ENCODE measurements around the gene SUCO. TPM values are rescaled to one million over a fixed set of nuclear protein-coding genes. Genes with fewer than 3 reads are reported as not detected.

SUCO gene
- total and polyA plus RNA-seq, 2 of the 13 experiments (the other 11 are each of a cell fraction or from before 2014, with no cell fraction given): 12.6 to 25.5 TPM

GRCh38 chr1:172601046-172601630 is 68.2 kb downstream of the SUCO start:
- CTCF ChIA-PET (ENCODE audit: low intra/inter-chr PET ratio, low total read pairs): no interaction called here
- TF ChIP-seq ZNF121 (CRISPR knock-in tag; IDR thresholded peaks at IDR 0.05) (0 out of 2 replicates have a peak, but pooled peaks have one; percentile 21), KDM5A (IDR thresholded peaks at IDR 0.05; ENCODE audit: borderline replicate concordance, low read length) (no peak), ZNF770 (CRISPR knock-in tag; IDR thresholded peaks at IDR 0.05) (peak; percentile 91), CHD2 (IDR thresholded peaks at IDR 0.05; ENCODE audit: low read depth, low read length) (no peak), ZNF768 (CRISPR knock-in tag; IDR thresholded peaks at IDR 0.05) (no peak)
- intact Hi-C loops (cut with micrococcal nuclease; ENCODE audit: unreplicated experiment): no loop called here

GRCh38 chr1:172602706-172603105 is 69.8 kb downstream of the SUCO start:
- Histone ChIP-seq H2AFZ (ENCODE audit: low read length) (no peak overlapping the region), H3K27ac (ENCODE audit: extremely low read length, insufficient read depth, low read length) (no peak overlapping the region), H3K27me3 (ENCODE audit: control insufficient read depth in 1 of 2, insufficient read depth in 2 of 2, low read length in 2 of 2) (no peaks in the 10 kb centered on the region), H3K9ac (ENCODE audit: insufficient read depth, low read depth, low read length) (no peak overlapping the region), H3K9me3 (ENCODE audit: low read length) (no peaks in the 10 kb centered on the region), H4K20me1 (ENCODE audit: insufficient read depth, low read length) (no peaks in the 10 kb centered on the region; the same call in 1 of the 2 replicates), H3K4me2 (ENCODE audit: low read depth, low read length) (no peak overlapping the region), H3K4me3 (replicated peaks in 1 of 3; ENCODE audit: insufficient read depth in 1 of 3, low read depth in 2 of 3, low read length in 3 of 3) (no peak overlapping the region), H3K79me2 (ENCODE audit: insufficient read depth, low read length) (no peaks in the 10 kb centered on the region), H3K36me3 (replicated peaks in 1 of 2; ENCODE audit: control insufficient read depth in 1 of 2, insufficient read depth in 2 of 2, low read length in 2 of 2) (peaks cover 4 to 6% of the 10 kb centered on the region in 2 experiments), H3K4me1 (ENCODE audit: insufficient read depth, low read length) (peaks cover 19% of the 10 kb centered on the region)
- DNase-seq (ENCODE audit: low spot score) (no peak), ATAC-seq (no peak), FAIRE-seq (no peak)
- intact Hi-C loops (cut with micrococcal nuclease; ENCODE audit: unreplicated experiment): no loop called here
- ChIA-PET CTCF (ENCODE audit: low intra/inter-chr PET ratio, low total read pairs) (no interaction called here), POLR2A (no interaction called here)
- BruUV-seq (replicated peaks): no TSS peak
- in situ Hi-C loops (cut with HindIII; ENCODE audit: extremely low pct_ligation_motif_present, low pct_unique_long_range_greater_than_20kb): no loop called here
- TF ChIP-seq ESRRA (CRISPR knock-in tag; IDR thresholded peaks at IDR 0.05; ENCODE audit: low read depth) (no peak), ZSCAN5A (CRISPR knock-in tag; IDR thresholded peaks at IDR 0.05; ENCODE audit: borderline replicate concordance) (no peak), YEATS4 (CRISPR knock-in tag; IDR thresholded peaks at IDR 0.05; ENCODE audit: borderline replicate concordance) (no peak), DNMT1 (CRISPR knock-in tag; IDR thresholded peaks at IDR 0.05) (no peak), ATAD3A (CRISPR knock-in tag; IDR thresholded peaks at IDR 0.05) (no peak), GLMP (CRISPR knock-in tag; IDR thresholded peaks at IDR 0.05; ENCODE audit: borderline replicate concordance) (no peak), RBFOX2 (IDR thresholded peaks at IDR 0.05; ENCODE audit: low read depth, low read length) (no peak)

More at GRCh38 chr1:172601046-172601630, 68.2 kb downstream of the SUCO start:
- FAIRE-seq: no peak
- Histone ChIP-seq H3K9ac (ENCODE audit: insufficient read depth, low read depth, low read length) (no peak overlapping the region), H3K36me3 (replicated peaks in 1 of 2; ENCODE audit: control insufficient read depth in 1 of 2, insufficient read depth in 2 of 2, low read length in 2 of 2) (peaks cover 4 to 10% of the 10 kb centered on the region in 2 experiments), H3K27me3 (ENCODE audit: control insufficient read depth in 1 of 2, insufficient read depth in 2 of 2, low read length in 2 of 2) (no peaks in the 10 kb centered on the region), H3K4me1 (ENCODE audit: insufficient read depth, low read length) (peaks cover 19% of the 10 kb centered on the region), H3K9me3 (ENCODE audit: low read length) (no peaks in the 10 kb centered on the region), H3K4me2 (ENCODE audit: low read depth, low read length) (no peak overlapping the region), H4K20me1 (ENCODE audit: insufficient read depth, low read length) (no peaks in the 10 kb centered on the region; the same call in 1 of the 2 replicates), H3K4me3 (replicated peaks in 1 of 3; ENCODE audit: insufficient read depth in 1 of 3, low read depth in 2 of 3, low read length in 3 of 3) (no peak overlapping the region), H3K27ac (ENCODE audit: extremely low read length, insufficient read depth, low read length) (no peak overlapping the region), H2AFZ (ENCODE audit: low read length) (no peak overlapping the region), H3K79me2 (ENCODE audit: insufficient read depth, low read length) (no peaks in the 10 kb centered on the region)
- in situ Hi-C loops (cut with HindIII; ENCODE audit: extremely low pct_ligation_motif_present, low pct_unique_long_range_greater_than_20kb): no loop called here
- BruUV-seq (replicated peaks): no TSS peak
- 98% methylated on average over 6 of the region's 6 CpGs for WGBS (ENCODE audit: low lambda C conversion rate)
- ATAC-seq: no peak
- POLR2A ChIA-PET: no interaction called here
- DNase-seq (ENCODE audit: low spot score): peak; percentile 5

Data from HepG2 (cell line).